Mucosa of stomach (tissue), 1 donor: ENCODE measurements around the gene ARFRP1.
"Not testable (repeated sequence)": the region's sequence is repeated elsewhere in the genome, so short reads cannot be mapped to it uniquely, and the experiment has no call there.

Experiments used
- H3K27me3 ChIP-seq: one replicate; pipeline ENCODE4 v1.7.0; 2013; ENCODE audit warnings: mild to moderate bottlenecking, low read length; ENCODE audit not compliant: control insufficient read depth, insufficient read depth
- H3K36me3 ChIP-seq: one replicate; pipeline ENCODE4 v1.7.0; 2013; ENCODE audit warnings: low read length; ENCODE audit not compliant: control insufficient read depth, insufficient read depth
- H3K4me1 ChIP-seq: one replicate; pipeline ENCODE4 v1.7.0; 2013; ENCODE audit warnings: mild to moderate bottlenecking, low read length; ENCODE audit not compliant: control insufficient read depth, insufficient read depth
- H3K4me3 ChIP-seq: one replicate; pipeline ENCODE4 v1.7.0; 2013; ENCODE audit warnings: low read length
- H3K9ac ChIP-seq: one replicate; pipeline ENCODE4 v1.7.0; 2013; ENCODE audit warnings: mild to moderate bottlenecking, low read length, moderate library complexity
- H3K9me3 ChIP-seq: one replicate; pipeline ENCODE4 v1.7.0; 2013; ENCODE audit warnings: mild to moderate bottlenecking, low read length, moderate library complexity; ENCODE audit not compliant: control insufficient read depth
- donor health status: Pancreatic carcinoma.

The ARFRP1 gene

GRCh38 chr20:63678071-63678470, 29.7 kb downstream of the ARFRP1 start:
- no peaks in the 10 kb centered on the region for H3K9me3 ChIP-seq
- no peaks in the 10 kb centered on the region for H3K36me3 ChIP-seq
- peaks cover 8% of the 10 kb centered on the region for H3K4me1 ChIP-seq

GRCh38 chr20:63675681-63676368, 32.0 kb downstream of the ARFRP1 start:
- Histone ChIP-seq H3K9ac (no peak overlapping the region), H3K27me3 (no peaks in the 10 kb centered on the region), H3K4me3 (no peak overlapping the region), H3K9me3 (no peaks in the 10 kb centered on the region), H3K4me1 (no peaks in the 10 kb centered on the region), H3K36me3 (no peaks in the 10 kb centered on the region)

More at GRCh38 chr20:63678071-63678470, 29.7 kb downstream of the ARFRP1 start:
- no peaks in the 10 kb centered on the region for H3K27me3 ChIP-seq
- H3K9ac ChIP-seq, result no peak overlapping the region
- H3K4me3 ChIP-seq, result no peak overlapping the region

- H3K9ac ChIP-seq, result no peak overlapping the region
- no peaks in the 10 kb centered on the region for H3K36me3 ChIP-seq
- H3K4me1 ChIP-seq, result no peaks in the 10 kb centered on the region
- H3K27me3 ChIP-seq, result no peaks in the 10 kb centered on the region
- no peaks in the 10 kb centered on the region for H3K9me3 ChIP-seq
- H3K4me3 ChIP-seq, result no peak overlapping the region
Measured at GRCh38 chr20:63673951-63674350, 33.8 kb downstream of the ARFRP1 start.

GRCh38 chr20:63672666-63673065, 35.1 kb downstream of the ARFRP1 start:
- no peak overlapping the region for H3K9ac ChIP-seq
- no peaks in the 10 kb centered on the region for H3K4me1 ChIP-seq
- no peak overlapping the region for H3K4me3 ChIP-seq
- no peaks in the 10 kb centered on the region for H3K36me3 ChIP-seq
- H3K9me3 ChIP-seq, result no peaks in the 10 kb centered on the region
- H3K27me3 ChIP-seq, result no peaks in the 10 kb centered on the region

GRCh38 chr20:63671695-63672094, 36.1 kb downstream of the ARFRP1 start:
- H3K4me1 ChIP-seq, H3K4me3 ChIP-seq, H3K9ac ChIP-seq, H3K36me3 ChIP-seq, H3K27me3 ChIP-seq, H3K9me3 ChIP-seq: not testable (repeated sequence)

- no peaks in the 10 kb centered on the region for H3K27me3 ChIP-seq
- no peaks in the 10 kb centered on the region for H3K9me3 ChIP-seq
- H3K9ac ChIP-seq, result no peak overlapping the region
- H3K4me1 ChIP-seq, result no peaks in the 10 kb centered on the region
- H3K36me3 ChIP-seq, result peaks cover 5% of the 10 kb centered on the region
- no peak overlapping the region for H3K4me3 ChIP-seq
Measured at GRCh38 chr20:63668351-63668750, 39.4 kb downstream of the ARFRP1 start.

- Histone ChIP-seq H3K36me3 (peaks cover 5% of the 10 kb centered on the region), H3K4me1 (no peaks in the 10 kb centered on the region), H3K9me3 (no peaks in the 10 kb centered on the region), H3K27me3 (no peaks in the 10 kb centered on the region), H3K4me3 (no peak overlapping the region), H3K9ac (no peak overlapping the region)
Measured at GRCh38 chr20:63667858-63668257, 39.9 kb downstream of the ARFRP1 start.

GRCh38 chr20:63665708-63666107, 42.1 kb downstream of the ARFRP1 start:
- H3K27me3 ChIP-seq, result no peaks in the 10 kb centered on the region
- H3K4me3 ChIP-seq, result no peak overlapping the region
- H3K9ac ChIP-seq, result no peak overlapping the region
- H3K4me1 ChIP-seq, result no peaks in the 10 kb centered on the region
- H3K36me3 ChIP-seq, result peaks cover 5% of the 10 kb centered on the region
- H3K9me3 ChIP-seq, result no peaks in the 10 kb centered on the region

- Histone ChIP-seq H3K4me1 (no peaks in the 10 kb centered on the region), H3K9ac (no peak overlapping the region), H3K36me3 (peaks cover 5% of the 10 kb centered on the region), H3K27me3 (no peaks in the 10 kb centered on the region), H3K4me3 (no peak overlapping the region), H3K9me3 (no peaks in the 10 kb centered on the region)
Measured at GRCh38 chr20:63664861-63665594, 42.7 kb downstream of the ARFRP1 start.

- Histone ChIP-seq H3K36me3 (peaks cover 5% of the 10 kb centered on the region), H3K4me1 (peaks cover 3% of the 10 kb centered on the region), H3K4me3 (no peak overlapping the region), H3K9ac (no peak overlapping the region), H3K9me3 (no peaks in the 10 kb centered on the region), H3K27me3 (no peaks in the 10 kb centered on the region)
Measured at GRCh38 chr20:63664143-63664851, 43.5 kb downstream of the ARFRP1 start.

- Histone ChIP-seq H3K4me3 (no peak overlapping the region), H3K36me3 (peaks cover 5% of the 10 kb centered on the region), H3K27me3 (no peaks in the 10 kb centered on the region), H3K9ac (no peak overlapping the region), H3K9me3 (no peaks in the 10 kb centered on the region), H3K4me1 (peaks cover 8% of the 10 kb centered on the region)
Measured at GRCh38 chr20:63663332-63664066, 44.3 kb downstream of the ARFRP1 start.

- Histone ChIP-seq H3K4me1 (peaks cover 10% of the 10 kb centered on the region), H3K27me3 (no peaks in the 10 kb centered on the region), H3K9me3 (no peaks in the 10 kb centered on the region), H3K9ac (no peak overlapping the region), H3K36me3 (peaks cover 5% of the 10 kb centered on the region), H3K4me3 (no peak overlapping the region)
Measured at GRCh38 chr20:63662813-63663189, 45.0 kb downstream of the ARFRP1 start.
